H7 (cell line): ENCODE results near the gene RPP40. TPM values are rescaled to one million over a fixed set of nuclear protein-coding genes. Genes with fewer than 3 reads are reported as not detected.

ENCODE experiments used
- DNase-seq: peaks from one replicate; pipeline ENCODE4 v3.0.0; 2012
- H3K27me3 ChIP-seq: 2 replicates; pipeline ENCODE4 v1.6.0; 2011; ENCODE audit warnings: mild to moderate bottlenecking, low read length; ENCODE audit not compliant: control insufficient read depth, insufficient read depth
- H3K36me3 ChIP-seq: replicated peaks from 2 replicates; pipeline ENCODE4 v1.5.1; 2011; ENCODE audit warnings: low read length; ENCODE audit not compliant: control insufficient read depth, insufficient read depth
- H3K4me3 ChIP-seq: 2 replicates; pipeline ENCODE4 v1.5.1; 2011; ENCODE audit warnings: low read depth, mild to moderate bottlenecking, control low read depth, low read length, moderate library complexity; ENCODE audit not compliant: insufficient read depth
- total RNA-seq: library from RNA; depleted of rRNA; stranded (reverse); fragments of >200 nt; shearing (Covaris generic); gene quantifications from 2 replicates; pipeline ENCODE4 v1.2.3, GENCODE V29; 2014; rRNA removed

Gene RPP40
- total RNA-seq, 1 experiment from 2014 or later, result 13.5 TPM

DNA sequence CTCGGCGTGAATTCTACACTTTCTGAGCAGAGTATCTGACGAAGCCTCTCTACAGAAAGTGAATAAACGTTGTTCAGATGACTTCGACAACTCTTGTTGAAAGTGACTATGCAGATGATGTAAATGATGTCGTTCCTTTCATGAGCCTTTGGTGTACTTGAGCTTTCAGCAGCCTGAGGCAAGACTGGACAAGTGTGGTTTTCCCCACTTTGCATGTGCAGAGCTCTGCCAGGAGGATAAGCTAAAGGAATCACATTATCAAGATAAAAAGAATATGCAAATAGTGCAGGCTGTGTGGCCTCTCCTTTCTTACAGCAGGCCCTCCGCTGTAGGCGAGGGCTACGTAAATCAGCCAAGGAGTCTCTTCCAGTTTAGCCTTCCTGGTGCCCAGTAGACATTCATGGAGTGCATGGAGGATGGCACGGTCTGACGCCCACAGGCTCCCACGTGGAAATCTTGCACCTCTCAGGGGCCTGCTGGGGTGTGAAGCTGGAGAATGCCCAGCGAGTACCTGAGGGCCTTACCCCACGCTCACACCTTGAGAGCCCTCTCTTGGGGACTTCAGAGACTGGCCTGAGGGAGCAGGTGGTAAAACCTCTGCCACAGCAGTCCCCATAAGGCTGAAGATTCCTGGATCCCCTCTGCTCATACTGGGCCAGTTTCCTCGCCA lies 54.9 kb downstream of the RPP40 start:
- DNase-seq, result no peak
- no peak overlapping the region for H3K4me3 ChIP-seq
- H3K27me3 ChIP-seq, result no peaks in the 10 kb centered on the region
- H3K36me3 ChIP-seq, result peaks cover 16% of the 10 kb centered on the region

DNA sequence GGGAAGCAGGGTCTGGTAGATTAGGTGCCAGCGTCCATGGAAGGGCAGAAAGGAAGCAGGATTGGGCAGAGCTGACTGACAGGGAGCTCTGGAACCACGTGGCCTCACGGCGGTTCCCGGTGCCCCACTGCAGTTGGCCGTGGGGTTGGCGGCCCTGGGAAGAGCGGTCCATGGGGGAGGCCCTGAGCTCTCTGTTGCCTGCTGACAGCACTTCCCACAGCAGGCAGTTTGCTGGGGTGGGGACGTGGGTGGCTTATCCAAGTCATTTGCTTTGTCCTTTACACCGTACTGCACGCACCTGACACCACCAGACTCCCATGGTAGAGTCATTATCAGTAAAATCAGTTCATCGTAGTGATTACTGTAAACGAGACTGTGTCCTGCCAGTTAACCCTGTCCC lies 56.1 kb downstream of the RPP40 start:
- H3K27me3 ChIP-seq, result no peaks in the 10 kb centered on the region
- H3K36me3 ChIP-seq, result peaks cover 13% of the 10 kb centered on the region
- no peak overlapping the region for H3K4me3 ChIP-seq
- DNase-seq, result no peak

- no peak for DNase-seq
- H3K36me3 ChIP-seq, result peaks cover 8% of the 10 kb centered on the region
- no peak overlapping the region for H3K4me3 ChIP-seq
- no peaks in the 10 kb centered on the region for H3K27me3 ChIP-seq
Measured at GRCh38 chr6:4946521-4946920, 57.3 kb downstream of the RPP40 start.

Other genes starting within 250 kb of the RPP40 start
- 49.3 and 65.6 TPM in 2 replicates for gene CDYL, start 227.6 kb downstream of the RPP40 start, total RNA-seq
- 0.17 and 0.48 TPM in 2 replicates for gene PPP1R3G, start 81.3 kb upstream of the RPP40 start, total RNA-seq